ENCODE measurements around the gene SPTLC3.

The SPTLC3 gene

GRCh38 chr20:13205425-13205824 is 196.7 kb downstream of the SPTLC3 start:
- no peak for DNase-seq

- DNase-seq = no peak
Measured at GRCh38 chr20:13205848-13206434, 197.2 kb downstream of the SPTLC3 start.

DNA sequence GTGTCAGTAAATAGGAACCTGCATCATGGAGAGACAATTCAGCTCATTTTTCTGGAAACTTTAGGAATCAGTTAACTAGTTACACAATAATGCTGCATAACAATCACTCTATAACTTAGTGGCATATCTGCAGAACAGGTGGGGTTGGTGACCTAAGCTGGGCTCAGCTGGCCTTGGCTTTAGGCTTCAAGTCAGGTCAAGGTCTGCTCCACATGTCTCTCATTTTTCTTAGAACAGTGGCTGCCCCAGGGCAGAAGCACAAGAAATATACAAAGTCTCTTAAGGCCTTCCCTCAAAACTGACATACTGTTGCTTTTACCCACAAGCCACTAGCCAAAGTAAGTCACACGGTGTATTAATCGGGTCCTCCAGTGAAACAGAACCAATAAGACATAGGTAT is 198.2 kb downstream of the SPTLC3 start:
- DNase-seq = no peak

GRCh38 chr20:13211956-13212618 is 203.3 kb downstream of the SPTLC3 start:
- DNase-seq = no peak

GRCh38 chr20:13212750-13213149 is 204.0 kb downstream of the SPTLC3 start:
- no peak for DNase-seq

GRCh38 chr20:13213335-13213734 is 204.6 kb downstream of the SPTLC3 start:
- DNase-seq = no peak

GRCh38 chr20:13216533-13216932 is 207.8 kb downstream of the SPTLC3 start:
- no peak for DNase-seq
